Lower leg skin (tissue), 3 donors: Measurements from ENCODE around the gene PACRG.

Experiments
- POLR2A ChIP-seq, 2 donors: fragments of 450-650 bp; IDR thresholded peaks; one replicate each; pipeline ENCODE4 v1.6.1; 2016 to 2017; ENCODE audit warnings: antibody characterized with exemption in 2 of 2, mild to moderate bottlenecking in 1 of 2, moderate library complexity in 1 of 2
- TF ChIP-seq, protein P1 (sequence below), 3 donors: fragments of 450-650 bp; IDR thresholded peaks; one replicate each; pipeline ENCODE4 v1.5.1; 2016; ENCODE audit warnings: antibody characterized with exemption in 3 of 3, mild to moderate bottlenecking in 3 of 3, moderate library complexity in 2 of 3

GRCh38 chr6:163311830-163312229, 584.1 kb downstream of the PACRG start:
- TF ChIP-seq, protein P1, sequence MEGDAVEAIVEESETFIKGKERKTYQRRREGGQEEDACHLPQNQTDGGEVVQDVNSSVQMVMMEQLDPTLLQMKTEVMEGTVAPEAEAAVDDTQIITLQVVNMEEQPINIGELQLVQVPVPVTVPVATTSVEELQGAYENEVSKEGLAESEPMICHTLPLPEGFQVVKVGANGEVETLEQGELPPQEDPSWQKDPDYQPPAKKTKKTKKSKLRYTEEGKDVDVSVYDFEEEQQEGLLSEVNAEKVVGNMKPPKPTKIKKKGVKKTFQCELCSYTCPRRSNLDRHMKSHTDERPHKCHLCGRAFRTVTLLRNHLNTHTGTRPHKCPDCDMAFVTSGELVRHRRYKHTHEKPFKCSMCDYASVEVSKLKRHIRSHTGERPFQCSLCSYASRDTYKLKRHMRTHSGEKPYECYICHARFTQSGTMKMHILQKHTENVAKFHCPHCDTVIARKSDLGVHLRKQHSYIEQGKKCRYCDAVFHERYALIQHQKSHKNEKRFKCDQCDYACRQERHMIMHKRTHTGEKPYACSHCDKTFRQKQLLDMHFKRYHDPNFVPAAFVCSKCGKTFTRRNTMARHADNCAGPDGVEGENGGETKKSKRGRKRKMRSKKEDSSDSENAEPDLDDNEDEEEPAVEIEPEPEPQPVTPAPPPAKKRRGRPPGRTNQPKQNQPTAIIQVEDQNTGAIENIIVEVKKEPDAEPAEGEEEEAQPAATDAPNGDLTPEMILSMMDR (IDR thresholded peaks at IDR 0.05), result no peak
- TF ChIP-seq POLR2A (IDR thresholded peaks at IDR 0.05), result no peak
